Astrocyte of the cerebellum (primary cell): Measurements from ENCODE around the gene RAD51D.

Experiments
- DNase-seq: peaks from one replicate; pipeline ENCODE4 v3.0.0-alpha.2; 2011; ENCODE audit warnings: low read depth
- H3K4me3 ChIP-seq: 2 replicates; pipeline ENCODE4 v1.5.1; 2011; ENCODE audit warnings: mild to moderate bottlenecking, low read depth, low read length, moderate library complexity
- in situ Hi-C: cut with HindIII; loops from 2 replicates; pipeline ENCODE4 v1.10.0; 2017; ENCODE audit warnings: low sequenced_read_pairs
- TF ChIP-seq, protein P1 (sequence below): IDR thresholded peaks from 2 replicates; pipeline ENCODE4 v1.5.1; 2012; ENCODE audit warnings: low read length, low read depth, moderate library complexity, mild to moderate bottlenecking; ENCODE audit errors: missing control alignments

Gene RAD51D

DNA sequence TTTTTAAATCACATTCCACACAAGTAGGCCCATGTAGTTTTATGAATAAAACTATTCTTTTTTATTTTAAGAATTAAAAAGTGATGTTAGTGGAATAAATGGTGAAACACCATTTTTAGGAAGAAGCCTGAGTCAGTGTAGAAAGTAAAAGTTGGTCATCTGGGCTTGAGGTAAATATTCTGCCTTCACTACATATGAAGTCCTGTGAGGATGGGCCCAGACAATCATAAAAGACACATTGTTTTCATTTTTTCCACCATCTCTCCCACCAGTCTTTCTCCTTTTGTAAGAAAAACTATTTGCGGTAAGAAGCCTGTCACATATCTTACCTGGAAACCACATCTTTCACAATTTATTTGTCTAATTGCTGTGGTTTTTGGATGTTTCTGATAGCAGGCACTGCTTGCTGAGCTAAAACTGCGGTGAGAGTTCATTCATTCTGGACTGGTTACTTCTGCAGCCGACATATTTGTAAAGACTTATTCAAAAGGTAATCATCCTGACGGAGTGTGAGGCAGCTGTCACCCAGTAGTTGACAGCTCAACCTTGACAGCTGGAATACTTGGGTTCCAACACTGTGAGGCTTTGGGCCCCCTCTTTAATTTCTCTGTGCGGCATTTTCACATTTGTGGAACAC lies 45.6 kb downstream of the RAD51D start:
- H3K4me3 ChIP-seq = no peak overlapping the region
- no peak for DNase-seq
- in situ Hi-C loops = no loop called here
- TF ChIP-seq, protein P1, sequence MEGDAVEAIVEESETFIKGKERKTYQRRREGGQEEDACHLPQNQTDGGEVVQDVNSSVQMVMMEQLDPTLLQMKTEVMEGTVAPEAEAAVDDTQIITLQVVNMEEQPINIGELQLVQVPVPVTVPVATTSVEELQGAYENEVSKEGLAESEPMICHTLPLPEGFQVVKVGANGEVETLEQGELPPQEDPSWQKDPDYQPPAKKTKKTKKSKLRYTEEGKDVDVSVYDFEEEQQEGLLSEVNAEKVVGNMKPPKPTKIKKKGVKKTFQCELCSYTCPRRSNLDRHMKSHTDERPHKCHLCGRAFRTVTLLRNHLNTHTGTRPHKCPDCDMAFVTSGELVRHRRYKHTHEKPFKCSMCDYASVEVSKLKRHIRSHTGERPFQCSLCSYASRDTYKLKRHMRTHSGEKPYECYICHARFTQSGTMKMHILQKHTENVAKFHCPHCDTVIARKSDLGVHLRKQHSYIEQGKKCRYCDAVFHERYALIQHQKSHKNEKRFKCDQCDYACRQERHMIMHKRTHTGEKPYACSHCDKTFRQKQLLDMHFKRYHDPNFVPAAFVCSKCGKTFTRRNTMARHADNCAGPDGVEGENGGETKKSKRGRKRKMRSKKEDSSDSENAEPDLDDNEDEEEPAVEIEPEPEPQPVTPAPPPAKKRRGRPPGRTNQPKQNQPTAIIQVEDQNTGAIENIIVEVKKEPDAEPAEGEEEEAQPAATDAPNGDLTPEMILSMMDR = no peak

DNA sequence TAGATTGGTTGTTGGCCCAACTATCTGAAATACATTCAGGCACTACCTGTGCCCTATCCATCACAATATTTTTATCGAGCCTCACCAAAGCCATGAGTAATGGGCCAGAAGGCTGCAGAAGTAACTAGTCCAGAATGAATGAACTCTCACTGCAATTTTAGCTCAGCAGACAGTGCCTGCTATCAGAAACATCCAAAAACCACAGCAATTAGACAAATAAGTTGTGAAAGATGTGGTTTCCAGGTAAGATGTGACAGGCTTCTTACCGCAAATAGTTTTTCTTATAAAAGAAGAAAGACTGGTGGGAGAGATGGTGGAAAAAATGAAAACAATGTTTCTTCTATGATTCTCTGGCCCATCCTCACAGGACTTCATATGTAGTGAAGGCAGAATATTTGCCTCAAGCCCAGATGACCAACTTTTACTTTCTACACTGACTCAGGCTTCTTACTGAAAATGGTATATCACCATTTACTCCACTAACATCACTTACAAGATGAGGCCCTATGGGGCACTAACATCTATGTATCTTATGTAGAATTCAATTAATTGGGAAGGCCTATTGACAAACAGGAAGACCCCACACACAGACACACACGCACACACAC lies 46.4 kb downstream of the RAD51D start:
- in situ Hi-C loops = no loop called here
- H3K4me3 ChIP-seq = no peak overlapping the region
- no peak for DNase-seq
- TF ChIP-seq, protein P1 = no peak

DNA sequence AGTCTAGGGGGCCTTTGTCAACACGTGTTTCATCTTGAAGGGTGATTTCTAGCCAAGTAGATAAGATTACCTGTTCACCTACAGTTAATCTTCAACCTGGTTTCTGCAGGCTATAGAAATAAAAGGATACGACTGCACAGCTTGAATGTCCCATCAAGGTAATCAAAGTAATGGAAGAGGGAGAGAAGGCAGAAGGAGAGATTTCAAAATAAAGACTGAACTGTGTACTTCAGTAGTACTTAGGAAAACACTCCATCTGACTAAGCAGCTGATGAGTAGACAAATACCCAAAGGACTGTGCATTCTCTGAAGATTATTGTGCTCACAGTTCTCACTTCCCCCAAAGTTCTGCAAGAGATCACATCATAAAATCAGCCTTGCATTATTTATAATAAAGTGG lies 50.3 kb downstream of the RAD51D start:
- TF ChIP-seq, protein P1 = no peak
- DNase-seq = no peak

DNA sequence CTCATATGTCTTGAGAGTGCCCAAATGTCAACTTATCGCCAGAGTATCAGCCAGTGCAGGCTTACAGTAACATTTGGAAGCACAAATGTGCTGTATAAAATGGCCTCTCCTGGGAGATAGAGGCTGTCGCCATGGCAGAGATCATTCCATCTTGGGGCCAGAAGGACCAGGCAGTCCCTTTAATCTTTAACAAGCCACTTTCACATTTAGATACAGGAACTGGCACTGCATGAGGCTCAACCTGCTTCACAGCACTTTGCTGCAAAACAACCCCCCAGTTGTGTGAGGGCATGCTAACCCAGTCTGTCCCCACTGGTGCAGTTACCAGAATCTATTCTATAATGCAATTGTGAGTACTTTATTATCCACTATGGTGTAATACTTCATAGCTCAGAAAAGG lies 51.4 kb downstream of the RAD51D start:
- TF ChIP-seq, protein P1 = no peak
- no peak for DNase-seq
- H3K4me3 ChIP-seq = no peak overlapping the region
- in situ Hi-C loops = no loop called here

More for the DNA sequence above, 50.3 kb downstream of the RAD51D start:
- in situ Hi-C loops = no loop called here
- H3K4me3 ChIP-seq = no peak overlapping the region

DNA sequence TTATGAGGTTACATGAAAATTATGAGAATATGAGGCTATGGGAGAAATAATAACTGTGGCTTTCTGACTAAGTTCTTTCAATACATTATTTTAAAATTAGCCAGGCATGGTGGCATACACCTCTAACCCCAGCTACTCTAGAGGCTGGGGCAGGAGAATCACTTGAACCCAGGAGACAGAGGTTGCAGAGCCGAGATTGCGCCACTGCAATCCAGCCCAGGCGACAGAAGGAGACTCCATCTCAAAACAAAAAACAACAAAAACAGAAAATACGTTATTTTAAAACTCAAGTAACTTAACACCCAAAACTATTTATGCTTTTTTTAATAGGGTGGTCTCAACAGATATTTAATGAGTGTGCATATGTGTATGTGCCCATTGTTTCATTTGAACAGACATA lies 53.8 kb downstream of the RAD51D start:
- no peak for DNase-seq
- in situ Hi-C loops = no loop called here
- TF ChIP-seq, protein P1 = no peak
- no peak overlapping the region for H3K4me3 ChIP-seq

DNA sequence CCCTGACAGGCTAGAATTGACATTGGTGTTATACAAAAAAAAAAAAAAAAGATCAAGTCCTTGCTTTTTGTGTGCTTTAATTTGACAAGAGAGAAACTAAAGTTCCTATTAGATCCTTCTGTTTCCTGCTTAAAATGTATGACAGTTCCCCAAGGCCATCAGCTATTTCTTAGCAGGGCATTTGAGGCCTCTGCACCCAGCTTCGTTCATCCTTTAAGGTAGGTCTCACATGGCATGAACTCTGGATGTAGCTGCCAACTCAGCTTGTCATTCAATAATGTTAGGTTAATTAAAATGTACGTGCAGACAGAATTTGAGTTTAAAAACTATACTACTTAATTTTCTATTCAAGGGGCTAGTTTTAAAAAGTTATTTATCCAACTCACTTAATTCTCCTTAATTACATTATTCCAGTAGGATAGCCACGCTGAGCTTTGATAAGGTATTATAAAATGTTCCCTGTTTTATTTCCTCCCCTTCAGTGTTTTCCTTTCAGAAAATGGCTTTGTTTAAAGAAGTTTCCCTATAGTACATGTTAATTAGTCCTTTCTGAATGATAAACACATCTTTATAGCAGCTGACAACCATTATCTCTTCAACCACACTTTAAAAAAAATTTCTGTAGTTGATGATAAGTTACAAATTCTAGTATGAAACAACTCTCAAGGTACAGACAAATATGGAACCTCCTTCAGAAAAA lies 55.0 kb downstream of the RAD51D start:
- TF ChIP-seq, protein P1 = no peak
- in situ Hi-C loops = no loop called here

More for the DNA sequence above, 55.0 kb downstream of the RAD51D start:
- DNase-seq = no peak
- H3K4me3 ChIP-seq = no peak overlapping the region
